Measurements from ENCODE around the gene SMG5.

SMG5 gene

GRCh38 chr1:156244712-156245111 lies 37.9 kb downstream of the SMG5 start:
- H3K36me3 ChIP-seq (ENCODE audit: insufficient read depth, low read length) = no peaks in the 10 kb centered on the region; the same call in 1 of the 2 replicates

GRCh38 chr1:156244126-156244525 lies 38.5 kb downstream of the SMG5 start:
- H3K4me1 ChIP-seq (ENCODE audit: insufficient read depth, low read length) = peaks cover 13% of the 10 kb centered on the region; the same call in 1 of the 2 replicates
- no peaks in the 10 kb centered on the region for H3K9me3 ChIP-seq (ENCODE audit: control insufficient read depth, insufficient read depth, low read length)
- no peak overlapping the region for H3K9ac ChIP-seq (ENCODE audit: low read depth, low read length)
- H3K36me3 ChIP-seq (ENCODE audit: insufficient read depth, low read length) = peaks cover 4% of the 10 kb centered on the region; the same call in 1 of the 2 replicates

More at GRCh38 chr1:156244712-156245111, 37.9 kb downstream of the SMG5 start:
- Histone ChIP-seq H3K4me1 (ENCODE audit: insufficient read depth, low read length) (peaks cover 13% of the 10 kb centered on the region; the same call in 1 of the 2 replicates), H3K9ac (ENCODE audit: low read depth, low read length) (no peak overlapping the region), H3K9me3 (ENCODE audit: control insufficient read depth, insufficient read depth, low read length) (no peaks in the 10 kb centered on the region)

GRCh38 chr1:156242738-156243137 lies 39.9 kb downstream of the SMG5 start:
- peaks cover 4% of the 10 kb centered on the region; the same call in 1 of the 2 replicates for H3K36me3 ChIP-seq (ENCODE audit: insufficient read depth, low read length)
- no peak overlapping the region for H3K9ac ChIP-seq (ENCODE audit: low read depth, low read length)
- peaks cover 13% of the 10 kb centered on the region; the same call in 1 of the 2 replicates for H3K4me1 ChIP-seq (ENCODE audit: insufficient read depth, low read length)
- no peaks in the 10 kb centered on the region for H3K9me3 ChIP-seq (ENCODE audit: control insufficient read depth, insufficient read depth, low read length)

- H3K9ac ChIP-seq (ENCODE audit: low read depth, low read length) = no peak within 1 kb of the TSS
- no peaks in the 10 kb centered on the region for H3K9me3 ChIP-seq (ENCODE audit: control insufficient read depth, insufficient read depth, low read length)
- peaks cover 7% of the 10 kb centered on the region; the same call in 1 of the 2 replicates for H3K36me3 ChIP-seq (ENCODE audit: insufficient read depth, low read length)
- H3K4me1 ChIP-seq (ENCODE audit: insufficient read depth, low read length) = peaks cover 10% of the 10 kb centered on the region; the same call in 1 of the 2 replicates
Measured at GRCh38 chr1:156241926-156242325, 40.7 kb downstream of the SMG5 start, which contains the start of gene BGLAP. Gene BGLAP, plus strand, starts transcription at chr1:156242184. Its CDS starts 48 bp downstream, at chr1:156242232.

GRCh38 chr1:156241311-156241811 lies 41.3 kb downstream of the SMG5 start:
- Histone ChIP-seq H3K9ac (ENCODE audit: low read depth, low read length) (no peak overlapping the region), H3K4me1 (ENCODE audit: insufficient read depth, low read length) (peaks cover 6% of the 10 kb centered on the region; the same call in 1 of the 2 replicates), H3K9me3 (ENCODE audit: control insufficient read depth, insufficient read depth, low read length) (no peaks in the 10 kb centered on the region), H3K36me3 (ENCODE audit: insufficient read depth, low read length) (peaks cover 11% of the 10 kb centered on the region; the same call in 1 of the 2 replicates)

- Histone ChIP-seq H3K4me1 (ENCODE audit: insufficient read depth, low read length) (peaks cover 6% of the 10 kb centered on the region; the same call in 1 of the 2 replicates), H3K36me3 (ENCODE audit: insufficient read depth, low read length) (peaks cover 12% of the 10 kb centered on the region; the same call in 1 of the 2 replicates), H3K9ac (ENCODE audit: low read depth, low read length) (no peak overlapping the region), H3K9me3 (ENCODE audit: control insufficient read depth, insufficient read depth, low read length) (no peaks in the 10 kb centered on the region)
Measured at GRCh38 chr1:156238248-156238647, 44.4 kb downstream of the SMG5 start.

- Histone ChIP-seq H3K9me3 (ENCODE audit: control insufficient read depth, insufficient read depth, low read length) (no peaks in the 10 kb centered on the region), H3K4me1 (ENCODE audit: insufficient read depth, low read length) (peaks cover 9% of the 10 kb centered on the region; the same call in 1 of the 2 replicates), H3K36me3 (ENCODE audit: insufficient read depth, low read length) (peaks cover 12% of the 10 kb centered on the region; the same call in 1 of the 2 replicates), H3K9ac (ENCODE audit: low read depth, low read length) (no peak overlapping the region)
Measured at GRCh38 chr1:156236164-156236563, 46.5 kb downstream of the SMG5 start.

GRCh38 chr1:156233426-156234127 lies 49.0 kb downstream of the SMG5 start:
- Histone ChIP-seq H3K4me1 (ENCODE audit: insufficient read depth, low read length) (0 out of 2 replicates have a peak, but pooled peaks cover 5% of the 10 kb centered on the region), H3K9ac (ENCODE audit: low read depth, low read length) (no peak overlapping the region), H3K36me3 (ENCODE audit: insufficient read depth, low read length) (peaks cover 8% of the 10 kb centered on the region; the same call in 1 of the 2 replicates), H3K9me3 (ENCODE audit: control insufficient read depth, insufficient read depth, low read length) (no peaks in the 10 kb centered on the region)

- H3K4me1 ChIP-seq (ENCODE audit: insufficient read depth, low read length) = 0 out of 2 replicates have a peak, but pooled peaks cover 5% of the 10 kb centered on the region
- no peaks in the 10 kb centered on the region for H3K9me3 ChIP-seq (ENCODE audit: control insufficient read depth, insufficient read depth, low read length)
- H3K36me3 ChIP-seq (ENCODE audit: insufficient read depth, low read length) = 0 out of 2 replicates have a peak, but pooled peaks cover 5% of the 10 kb centered on the region
- H3K9ac ChIP-seq (ENCODE audit: low read depth, low read length) = no peak overlapping the region
Measured at GRCh38 chr1:156232201-156232894, 50.3 kb downstream of the SMG5 start.

- H3K9me3 ChIP-seq (ENCODE audit: control insufficient read depth, insufficient read depth, low read length) = no peaks in the 10 kb centered on the region
- H3K36me3 ChIP-seq (ENCODE audit: insufficient read depth, low read length) = 0 out of 2 replicates have a peak, but pooled peaks cover 5% of the 10 kb centered on the region
- H3K9ac ChIP-seq (ENCODE audit: low read depth, low read length) = no peak overlapping the region
- 0 out of 2 replicates have a peak, but pooled peaks cover 5% of the 10 kb centered on the region for H3K4me1 ChIP-seq (ENCODE audit: insufficient read depth, low read length)
Measured at GRCh38 chr1:156230473-156230837, 52.2 kb downstream of the SMG5 start.

- no peak overlapping the region for H3K9ac ChIP-seq (ENCODE audit: low read depth, low read length)
- H3K4me1 ChIP-seq (ENCODE audit: insufficient read depth, low read length) = 0 out of 2 replicates have a peak, but pooled peaks cover 5% of the 10 kb centered on the region
- no peaks in the 10 kb centered on the region for H3K9me3 ChIP-seq (ENCODE audit: control insufficient read depth, insufficient read depth, low read length)
- H3K36me3 ChIP-seq (ENCODE audit: insufficient read depth, low read length) = 0 out of 2 replicates have a peak, but pooled peaks cover 5% of the 10 kb centered on the region
Measured at GRCh38 chr1:156229809-156230472, 52.7 kb downstream of the SMG5 start.

GRCh38 chr1:156228501-156228900 lies 54.1 kb downstream of the SMG5 start:
- 0 out of 2 replicates have a peak, but pooled peaks cover 5% of the 10 kb centered on the region for H3K36me3 ChIP-seq (ENCODE audit: insufficient read depth, low read length)
- H3K4me1 ChIP-seq (ENCODE audit: insufficient read depth, low read length) = 0 out of 2 replicates have a peak, but pooled peaks cover 5% of the 10 kb centered on the region
- no peak overlapping the region for H3K9ac ChIP-seq (ENCODE audit: low read depth, low read length)

GRCh38 chr1:156226782-156227181 lies 55.8 kb downstream of the SMG5 start:
- no peaks in the 10 kb centered on the region for H3K9me3 ChIP-seq (ENCODE audit: control insufficient read depth, insufficient read depth, low read length)
- H3K9ac ChIP-seq (ENCODE audit: low read depth, low read length) = no peak overlapping the region
- H3K36me3 ChIP-seq (ENCODE audit: insufficient read depth, low read length) = peaks cover 5% of the 10 kb centered on the region; the same call in 1 of the 2 replicates
- no peaks in the 10 kb centered on the region for H3K4me1 ChIP-seq (ENCODE audit: insufficient read depth, low read length)

More at GRCh38 chr1:156228501-156228900, 54.1 kb downstream of the SMG5 start:
- no peaks in the 10 kb centered on the region for H3K9me3 ChIP-seq (ENCODE audit: control insufficient read depth, insufficient read depth, low read length)

Measured in ES-I3 (cell line).